HTR-8/SVneo (cell line): ENCODE data around the gene ZNF598.

Experiments
- DNase-seq: peaks from one replicate; pipeline ENCODE4 v3.0.0; 2011; ENCODE audit warnings: low spot score, mixed read lengths; ENCODE audit not compliant: insufficient read length
- FAIRE-seq: peaks from 2 replicates; lab custom pipeline; 2011; peaks lifted over from hg19 to GRCh38; lab: Jason Lieb, UNC

ZNF598 gene

DNA sequence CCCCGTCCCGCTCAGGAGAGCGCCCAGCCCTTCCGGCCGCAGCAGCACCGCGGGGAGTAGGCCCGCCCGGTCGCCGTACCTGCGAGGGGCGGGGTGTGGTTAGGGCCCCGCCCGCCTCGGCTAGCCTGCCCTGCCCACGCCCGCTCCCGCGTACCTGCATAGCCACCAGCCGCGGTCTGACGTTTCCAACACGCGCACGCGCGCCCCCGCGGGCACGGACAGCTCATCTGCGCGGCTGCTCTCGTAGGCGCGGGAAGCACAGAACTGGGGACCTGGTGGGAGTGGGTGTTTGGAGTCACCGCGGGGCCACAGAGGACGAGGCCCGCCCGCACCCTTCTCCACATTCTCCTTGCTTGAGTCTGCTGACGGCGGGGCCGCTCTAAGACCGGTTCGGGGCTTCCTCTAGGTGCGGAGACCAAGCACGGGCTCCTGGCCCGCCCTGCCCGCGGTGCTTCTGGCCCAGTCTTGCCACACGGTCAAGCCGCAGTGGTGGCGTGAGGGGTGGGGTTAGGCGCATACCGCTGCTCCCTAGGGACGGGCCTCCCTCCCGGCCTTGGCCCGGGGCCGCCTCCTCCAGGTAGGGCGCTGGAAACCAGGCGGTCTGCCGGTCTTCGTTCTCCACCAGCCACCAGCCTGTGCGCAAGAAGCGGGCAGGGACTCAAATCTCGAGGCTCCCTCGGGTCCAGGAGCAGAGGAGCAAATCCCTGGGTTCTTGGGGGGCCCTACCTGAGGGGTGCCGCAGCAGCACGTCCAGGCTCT, 30.2 kb downstream of the ZNF598 start:
- no peak for FAIRE-seq
- no peak for DNase-seq

DNA sequence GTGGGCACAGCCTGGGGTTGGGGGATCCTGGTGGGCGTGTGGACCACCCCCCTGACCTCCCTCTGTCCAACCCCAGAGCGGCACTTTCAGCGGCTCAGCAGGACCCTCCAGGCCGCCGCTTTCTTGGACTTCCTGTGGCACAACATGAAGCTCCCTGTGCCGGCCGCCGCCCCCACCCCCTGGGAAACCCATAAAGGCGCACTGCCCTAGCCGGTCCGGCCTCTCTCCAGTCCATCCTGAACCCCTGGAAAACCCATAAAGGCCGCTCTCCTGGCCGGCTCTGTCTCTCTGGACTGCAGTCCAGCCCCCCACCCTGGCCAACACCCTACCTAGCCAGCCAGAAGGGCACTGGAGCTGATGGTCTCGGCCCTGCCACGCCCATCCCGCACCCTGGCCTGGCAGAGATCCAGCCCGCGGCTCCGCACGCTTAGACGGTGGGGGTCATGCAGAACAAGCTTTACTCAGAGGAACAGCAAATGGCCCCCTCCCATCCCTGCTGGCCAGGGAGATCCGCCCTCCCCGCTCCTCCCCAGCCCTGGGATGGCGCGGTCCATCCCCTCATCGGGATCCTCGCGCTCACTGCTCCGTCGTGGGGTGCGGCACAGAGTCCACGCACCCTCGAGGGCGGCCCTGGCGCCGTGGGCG, 31.0 kb downstream of the ZNF598 start:
- FAIRE-seq (no peak), DNase-seq (no peak)

DNA sequence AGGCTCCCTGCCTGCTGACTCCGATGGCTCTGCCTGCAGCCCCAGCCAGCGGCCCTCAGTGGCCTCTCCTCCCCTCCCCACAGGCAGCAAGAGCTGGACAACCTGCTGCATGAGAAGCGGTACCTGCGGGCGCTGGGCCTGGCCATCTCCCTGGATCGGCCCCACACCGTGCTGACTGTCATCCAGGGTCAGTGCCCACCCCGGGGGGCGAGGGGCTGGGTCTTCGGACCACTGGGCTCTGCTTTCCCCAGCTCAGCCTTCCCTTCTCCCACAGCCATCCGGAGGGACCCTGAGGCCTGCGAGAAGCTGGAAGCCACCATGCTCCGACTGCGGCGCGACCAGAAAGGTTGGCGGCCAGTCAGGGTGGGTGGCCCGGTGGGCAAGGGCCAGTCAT, 31.7 kb downstream of the ZNF598 start:
- no peak for FAIRE-seq
- no peak for DNase-seq

DNA sequence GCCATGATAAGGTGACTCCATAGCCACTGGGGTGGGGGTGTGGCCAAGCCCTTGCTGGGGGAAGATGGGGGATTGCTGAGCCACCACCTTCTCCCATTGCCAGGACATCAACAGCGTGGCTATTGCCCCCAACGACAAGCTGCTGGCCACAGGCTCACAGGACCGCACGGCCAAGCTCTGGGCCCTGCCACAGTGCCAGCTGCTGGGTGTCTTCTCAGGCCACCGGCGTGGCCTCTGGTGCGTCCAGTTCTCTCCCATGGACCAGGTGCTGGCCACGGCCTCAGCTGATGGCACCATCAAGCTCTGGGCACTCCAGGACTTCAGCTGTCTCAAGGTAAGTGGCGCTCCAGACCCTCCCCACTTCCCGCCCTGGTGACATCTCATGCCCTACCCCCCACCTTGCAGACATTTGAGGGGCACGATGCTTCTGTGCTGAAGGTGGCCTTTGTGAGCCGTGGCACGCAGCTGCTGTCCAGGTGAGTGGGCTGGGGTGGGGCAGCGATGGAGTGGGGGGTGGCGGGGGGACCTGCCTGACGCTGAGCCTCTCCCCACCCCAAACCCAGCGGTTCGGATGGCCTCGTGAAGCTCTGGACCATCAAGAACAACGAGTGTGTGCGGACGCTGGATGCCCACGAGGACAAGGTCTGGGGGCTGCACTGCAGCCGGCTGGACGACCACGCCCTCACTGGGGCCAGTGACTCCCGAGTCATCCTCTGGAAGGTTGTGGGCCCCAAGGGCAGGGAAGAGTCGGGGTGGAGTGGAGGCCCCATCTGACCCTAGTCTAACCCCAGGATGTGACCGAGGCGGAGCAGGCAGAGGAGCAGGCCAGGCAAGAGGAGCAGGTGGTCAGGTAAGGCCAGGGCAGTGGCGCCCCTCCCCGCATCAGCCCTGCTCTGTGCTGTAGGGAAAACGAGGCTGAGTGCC, 32.4 kb downstream of the ZNF598 start:
- DNase-seq (no peak), FAIRE-seq (no peak)

DNA sequence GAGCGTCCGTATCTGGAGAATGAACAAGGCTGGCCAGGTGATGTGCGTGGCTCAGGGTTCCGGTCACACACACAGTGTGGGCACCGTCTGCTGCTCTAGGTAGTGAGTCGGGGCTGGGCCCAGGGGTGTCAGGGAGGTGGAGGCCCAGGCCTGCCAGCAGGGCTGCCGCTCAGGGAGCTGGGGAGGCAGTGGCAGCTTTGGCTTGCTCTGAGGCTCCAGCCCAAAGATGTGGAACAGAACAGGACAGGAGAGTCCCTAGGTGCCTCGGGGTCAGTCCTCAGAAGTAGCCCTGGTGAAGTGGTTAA, 33.5 kb downstream of the ZNF598 start:
- no peak for FAIRE-seq
- DNase-seq = no peak

DNA sequence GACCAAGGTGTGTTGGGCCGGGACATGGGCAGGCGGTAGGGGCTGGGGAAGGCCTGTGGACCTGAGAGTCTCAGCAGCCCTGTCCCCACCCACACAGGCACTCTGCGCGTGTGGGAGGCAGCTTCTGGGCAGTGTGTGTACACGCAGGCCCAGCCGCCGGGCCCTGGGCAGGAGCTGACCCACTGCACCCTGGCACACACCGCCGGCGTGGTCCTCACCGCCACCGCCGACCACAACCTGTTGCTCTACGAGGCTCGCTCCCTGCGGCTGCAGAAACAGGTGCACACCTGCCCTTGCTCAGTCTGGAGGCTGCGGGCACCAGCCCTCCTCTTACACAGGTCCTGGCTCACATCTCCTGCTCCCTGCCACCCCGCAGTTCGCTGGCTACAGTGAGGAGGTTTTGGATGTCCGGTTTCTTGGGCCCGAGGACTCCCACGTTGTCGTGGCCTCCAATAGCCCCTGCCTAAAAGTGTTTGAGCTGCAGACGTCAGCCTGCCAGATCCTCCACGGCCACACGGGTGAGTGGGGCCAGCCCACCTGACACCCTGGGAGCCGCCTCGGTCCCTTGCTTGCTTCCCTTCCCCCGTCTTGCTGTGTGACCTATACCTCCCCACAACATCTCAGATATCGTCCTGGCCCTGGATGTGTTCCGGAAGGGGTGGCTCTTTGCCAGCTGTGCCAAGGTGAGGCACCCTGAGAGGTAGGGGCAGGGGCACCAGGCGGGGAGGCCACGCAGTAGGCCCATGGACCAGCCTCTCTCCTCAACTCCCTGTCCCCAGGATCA, 34.0 kb downstream of the ZNF598 start:
- FAIRE-seq (no peak), DNase-seq (no peak)

DNA sequence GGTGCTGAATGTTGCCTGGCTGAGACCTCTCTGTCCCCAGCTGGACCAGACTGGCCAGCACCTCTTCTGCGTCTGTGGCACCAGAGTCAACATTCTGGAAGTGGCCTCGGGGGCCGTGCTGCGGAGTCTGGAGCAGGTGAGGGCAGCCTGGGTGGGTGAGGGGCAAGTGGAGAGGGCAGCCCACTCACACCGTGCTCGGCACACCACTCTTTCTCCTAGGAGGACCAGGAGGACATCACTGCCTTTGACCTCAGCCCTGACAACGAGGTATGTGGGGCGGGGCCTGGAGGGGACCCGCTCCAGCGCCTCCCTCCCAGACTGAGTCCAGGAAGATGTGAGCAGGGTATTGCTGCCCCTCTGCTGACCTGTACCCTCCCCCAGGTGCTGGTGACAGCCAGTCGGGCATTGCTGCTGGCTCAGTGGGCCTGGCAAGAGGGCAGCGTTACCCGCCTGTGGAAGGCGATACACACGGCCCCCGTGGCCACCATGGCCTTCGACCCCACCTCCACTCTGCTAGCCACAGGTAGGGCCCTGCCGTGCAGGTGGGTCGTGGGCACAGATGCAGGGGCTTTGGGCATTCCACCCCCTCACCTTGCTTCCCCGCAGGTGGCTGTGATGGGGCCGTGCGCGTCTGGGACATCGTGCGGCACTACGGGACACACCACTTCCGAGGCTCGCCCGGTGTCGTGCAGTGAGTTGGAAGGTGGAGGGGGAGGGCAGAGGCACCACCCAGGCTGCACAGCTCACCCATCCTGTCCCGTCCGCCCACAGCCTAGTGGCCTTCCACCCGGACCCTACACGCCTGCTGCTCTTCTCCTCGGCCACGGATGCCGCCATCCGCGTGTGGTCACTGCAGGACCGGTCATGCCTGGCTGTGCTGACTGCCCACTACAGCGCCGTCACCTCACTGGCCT, 35.2 kb downstream of the ZNF598 start:
- FAIRE-seq (no peak), DNase-seq (no peak)

DNA sequence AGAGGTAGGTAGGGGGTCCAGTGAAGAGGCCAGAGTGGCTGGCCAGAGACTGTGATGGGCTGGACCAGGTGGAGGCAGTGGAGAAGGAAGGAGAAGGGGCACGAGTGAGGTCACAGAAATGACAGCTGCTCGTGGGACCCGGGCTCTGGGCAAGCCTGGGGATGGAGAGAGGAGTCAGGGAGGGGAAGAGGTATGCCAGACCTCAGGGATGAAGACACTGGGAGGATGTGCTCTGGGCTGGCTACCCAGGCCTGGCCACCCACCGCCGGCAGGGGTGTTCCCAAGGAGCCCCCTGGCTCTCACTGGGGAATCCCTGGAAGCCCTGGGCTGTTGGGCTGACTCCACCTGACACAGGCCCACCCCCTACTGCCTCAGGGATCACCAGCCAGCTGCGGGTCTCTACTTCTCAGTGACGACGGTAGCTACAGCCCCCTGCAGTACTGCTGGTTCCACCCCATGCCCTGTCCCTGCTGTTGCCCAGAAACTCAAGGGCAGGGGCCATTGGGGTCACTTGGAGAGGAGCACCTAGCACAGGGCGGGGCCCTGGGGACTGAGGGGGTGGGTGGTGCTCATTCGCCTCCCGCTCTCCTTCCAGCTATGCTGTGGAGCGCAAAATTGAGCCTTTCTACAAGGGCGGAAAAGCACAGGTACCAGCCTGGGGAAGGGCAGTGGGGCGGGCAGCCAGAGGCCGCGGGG, 36.0 kb downstream of the ZNF598 start:
- no peak for FAIRE-seq
- no peak for DNase-seq

DNA sequence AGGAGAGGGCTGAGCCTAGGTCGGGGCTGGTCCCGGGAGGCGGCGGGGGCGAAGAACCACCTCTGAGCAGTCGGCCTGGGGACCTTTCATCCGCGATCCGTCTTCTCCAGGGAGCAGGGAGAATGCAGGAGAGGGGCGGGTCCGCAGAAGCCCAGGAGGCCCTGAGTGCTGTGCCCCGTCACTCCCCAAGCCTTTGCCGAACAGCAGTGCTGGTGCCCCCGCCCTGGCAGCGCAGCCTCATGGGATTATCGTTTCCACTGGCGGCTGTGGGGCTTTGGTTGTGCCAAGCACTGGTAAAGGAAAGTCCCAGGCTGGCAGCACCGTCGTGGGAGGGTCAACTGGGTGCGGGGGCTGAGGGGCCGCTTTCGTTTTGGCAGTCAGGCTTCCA, 37.1 kb downstream of the ZNF598 start:
- no peak for FAIRE-seq

DNA sequence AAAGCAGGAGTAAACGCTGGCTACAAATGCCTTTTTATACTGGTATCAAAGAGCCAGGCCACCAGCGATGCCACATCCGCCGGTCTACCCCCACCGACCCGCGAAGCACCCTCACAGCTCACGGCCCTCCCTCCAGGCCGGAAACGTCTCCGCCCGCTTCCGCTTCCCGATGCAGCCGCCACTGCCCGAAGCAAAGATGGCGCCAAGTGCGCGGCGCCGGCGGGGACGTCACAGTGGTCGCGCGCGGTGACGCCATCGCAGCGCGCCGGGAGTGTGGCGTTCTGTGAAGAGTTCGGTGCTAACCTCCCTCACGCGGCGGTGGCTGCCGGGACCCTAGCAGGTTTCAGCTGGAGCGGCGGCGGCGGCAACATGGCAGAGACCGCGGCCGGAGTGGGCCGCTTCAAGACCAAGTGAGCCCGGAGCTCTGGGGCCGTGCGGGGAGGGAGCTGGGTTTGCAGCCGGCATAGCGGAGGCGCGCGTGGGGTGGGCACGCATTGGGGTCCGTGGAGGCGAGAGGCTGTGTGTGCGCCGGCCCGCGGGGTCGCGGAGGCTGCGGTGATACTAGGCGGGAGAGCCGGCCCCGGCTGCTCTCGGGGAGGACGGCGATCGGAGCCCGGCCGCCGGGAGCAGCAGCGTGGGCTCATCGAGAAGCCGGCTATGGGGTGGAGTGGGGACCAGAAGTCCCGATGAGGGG, 37.7 kb downstream of the ZNF598 start, which contains the start of gene TBL3:
TSS of gene TBL3 (plus strand) at position 258 of the 694 bp plus-strand sequence. CDS start at position 370, 112 bp downstream.
- DNase-seq (peak; percentile 91), FAIRE-seq (peak; percentile 99)

More for the DNA sequence above, 37.1 kb downstream of the ZNF598 start:
- DNase-seq = no peak

DNA sequence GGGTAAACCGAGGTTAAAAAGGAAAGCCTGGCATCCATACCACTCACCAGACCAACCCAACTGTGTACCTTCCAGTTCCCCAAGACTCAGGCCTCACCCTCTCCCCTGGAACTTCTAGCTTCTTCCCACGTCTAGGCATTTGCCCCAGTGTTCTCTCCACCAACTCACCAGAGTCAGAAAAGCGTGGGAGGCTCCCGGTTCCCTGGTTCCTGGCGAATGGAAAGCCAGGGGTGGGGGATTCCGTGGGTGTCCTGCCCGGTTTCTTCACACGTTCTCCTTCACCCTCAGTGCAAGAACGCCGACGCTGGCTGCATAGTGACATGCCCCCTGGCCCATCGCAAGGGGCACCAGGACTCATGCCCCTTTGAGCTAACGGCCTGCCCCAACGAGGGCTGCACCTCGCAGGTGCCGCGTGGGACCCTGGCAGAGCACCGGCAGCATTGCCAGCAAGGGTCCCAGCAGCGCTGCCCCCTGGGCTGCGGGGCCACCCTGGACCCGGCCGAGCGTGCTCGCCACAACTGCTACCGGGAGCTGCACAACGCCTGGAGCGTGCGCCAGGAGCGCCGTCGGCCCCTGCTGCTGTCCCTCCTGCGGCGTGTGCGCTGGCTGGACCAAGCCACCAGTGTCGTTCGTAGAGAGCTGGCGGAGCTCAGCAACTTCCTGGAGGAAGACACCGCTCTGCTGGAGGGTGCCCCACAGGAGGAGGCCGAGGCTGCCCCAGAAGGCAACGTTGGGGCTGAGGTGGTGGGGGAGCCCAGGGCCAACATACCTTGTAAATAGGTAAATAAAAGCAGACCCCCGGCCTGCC, 41.3 kb downstream of the ZNF598 start:
- FAIRE-seq = no peak
- DNase-seq = no peak

DNA sequence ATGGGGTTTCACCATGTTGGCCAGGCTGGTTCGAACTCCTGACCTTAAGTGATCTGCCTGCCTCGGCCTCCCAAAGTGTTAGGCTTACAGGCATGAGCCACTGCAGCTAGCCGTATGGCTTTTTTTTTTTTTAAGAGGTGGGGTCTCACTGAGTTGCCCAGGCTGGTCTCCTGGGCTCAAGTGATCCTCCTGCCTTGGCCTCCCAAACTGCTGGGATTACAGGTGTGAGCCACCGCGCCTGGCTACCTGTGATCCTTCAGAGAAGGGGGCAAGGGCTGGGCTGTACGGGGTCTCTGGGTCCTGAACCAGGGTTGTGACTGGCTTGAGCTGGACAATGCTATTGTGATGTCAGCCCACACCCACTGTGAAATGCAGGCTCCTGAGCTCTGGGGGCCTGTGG, 43.2 kb downstream of the ZNF598 start, which contains the start of gene RNF151:
TSS of gene RNF151 (plus strand) at position 397 of the 400 bp plus-strand sequence. CDS start 26 bp downstream, outside the sequence.
- DNase-seq (no peak), FAIRE-seq (no peak)

DNA sequence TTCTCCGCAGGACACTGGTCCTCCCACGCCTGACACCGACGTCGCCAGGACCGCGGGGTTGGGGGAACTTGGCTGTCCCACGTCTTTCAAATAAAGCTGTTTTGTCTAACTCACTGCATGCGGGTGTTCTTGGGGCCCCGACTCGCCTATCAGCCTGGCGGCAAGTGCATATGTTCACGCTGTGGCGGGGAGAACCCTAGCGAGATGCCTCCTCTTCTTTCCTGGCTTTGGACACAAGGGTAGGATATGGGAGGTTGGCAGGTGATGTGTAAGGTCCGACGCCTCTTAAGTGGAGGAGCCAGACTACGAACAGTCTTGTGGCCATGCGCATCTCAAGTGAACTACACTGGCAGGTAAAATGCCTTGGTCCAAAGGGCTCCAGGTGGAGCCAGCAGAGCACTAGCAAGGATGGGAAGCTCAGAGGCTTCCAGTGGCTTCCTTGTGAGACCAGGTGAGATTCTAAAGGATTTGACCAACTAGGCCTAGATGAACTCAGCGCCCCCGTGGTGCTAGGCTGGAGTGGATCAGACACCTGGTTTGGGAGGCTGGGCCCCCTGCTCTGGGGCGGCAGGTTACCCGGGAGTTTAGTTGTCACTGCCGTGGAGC, 44.1 kb downstream of the ZNF598 start:
- FAIRE-seq (no peak), DNase-seq (no peak)

DNA sequence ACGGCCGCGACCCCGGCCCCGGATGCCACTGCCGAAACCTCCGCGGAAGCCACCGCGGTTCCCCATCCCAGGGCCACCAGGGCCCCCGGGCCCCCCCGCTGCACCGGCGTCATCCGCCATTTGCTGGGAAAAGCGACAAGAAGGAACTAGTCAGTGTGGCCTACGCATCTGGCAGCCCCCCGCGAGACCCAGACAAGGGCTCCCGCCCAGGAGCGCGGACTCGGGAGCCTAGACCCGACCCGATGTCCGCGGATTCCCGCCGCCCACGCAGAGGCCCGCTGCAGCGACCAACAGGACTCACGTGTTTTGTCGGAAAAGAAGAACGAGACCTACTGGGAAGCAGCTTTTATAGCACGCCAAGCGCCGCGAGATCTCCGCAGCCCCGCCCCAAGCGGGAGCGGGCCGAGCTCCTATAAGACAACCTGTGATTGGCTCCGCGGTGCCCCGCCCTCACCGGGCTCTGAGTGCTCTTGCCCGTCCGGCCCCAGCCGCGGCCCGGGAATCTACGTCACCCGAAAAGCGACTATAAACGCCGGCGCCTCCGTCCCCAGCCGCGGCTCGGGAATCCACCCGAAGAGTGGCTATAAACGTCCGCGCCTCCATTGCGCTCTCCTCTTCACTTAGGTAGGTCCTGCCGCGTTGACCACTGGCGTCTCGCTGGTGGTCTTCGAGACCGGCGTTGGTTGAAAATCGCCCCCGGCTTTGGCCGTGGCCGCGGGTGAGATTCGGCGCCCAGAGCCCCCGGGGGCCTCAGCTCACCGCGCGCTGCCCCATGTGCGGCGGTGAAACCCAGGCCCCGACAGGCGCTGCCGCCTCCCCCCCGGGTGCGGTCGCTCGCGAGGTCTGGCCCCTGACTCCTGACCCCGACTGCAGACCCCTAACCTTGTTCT, 44.9 kb downstream of the ZNF598 start, which contains the start of gene RPS2:
TSS of gene RPS2 (minus strand) at position 321 of the 890 bp plus-strand sequence. CDS start at position 120, 201 bp downstream.
- no peak for FAIRE-seq

DNA sequence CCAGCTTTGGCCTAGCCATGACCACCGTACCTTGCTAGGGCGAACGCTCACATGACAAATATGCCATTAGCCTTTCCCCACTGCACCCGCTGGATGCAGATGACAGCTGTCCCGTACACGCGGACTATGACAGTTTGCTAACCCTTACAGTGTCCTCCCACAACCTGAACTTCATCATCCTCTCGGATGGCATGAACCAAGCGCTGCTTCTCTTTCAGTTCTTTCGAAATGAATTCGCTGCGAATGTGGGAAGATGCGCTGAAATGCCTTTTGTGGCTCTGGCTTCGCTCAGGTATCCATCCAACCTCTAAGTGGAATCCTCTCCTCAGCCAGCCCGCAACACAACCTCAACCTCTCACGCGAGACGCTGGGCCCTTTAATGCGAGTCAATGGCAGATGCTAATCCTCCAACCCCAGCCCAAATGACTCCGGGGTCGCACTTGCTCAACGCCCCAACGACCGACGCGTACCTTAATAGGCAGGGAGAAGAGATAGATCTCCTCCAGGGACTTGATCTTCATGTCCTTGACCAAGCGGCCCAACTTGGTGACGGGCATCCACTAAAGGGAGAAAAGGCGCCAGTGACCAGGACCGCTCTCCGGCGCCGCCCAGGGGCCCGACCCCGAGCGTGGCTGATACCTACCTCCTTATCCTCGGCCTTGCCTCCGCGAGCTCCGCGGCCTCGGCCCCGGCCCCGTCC, 45.7 kb downstream of the ZNF598 start:
- DNase-seq (no peak), FAIRE-seq (no peak)

More for the DNA sequence above, 44.9 kb downstream of the ZNF598 start, which contains the start of gene RPS2:
- peak; percentile 98 for DNase-seq
